LNCaP clone FGC (cell line): Measurements from ENCODE around the gene DNAJB7.
A peak's percentile ranks its signal among the peaks of the same experiment; 100 is the strongest.

ENCODE experiments used
- DNase-seq: peaks from one replicate; pipeline ENCODE4 v3.0.0-alpha.2; 2011; ENCODE audit warnings: low read depth
- H3K4me3 ChIP-seq: 2 replicates; pipeline ENCODE4 v1.5.1; 2011; ENCODE audit warnings: mild to moderate bottlenecking, low read depth, low read length, control low read depth
- CTCF ChIP-seq: IDR thresholded peaks from 2 replicates; pipeline ENCODE4 v1.5.1; 2012; ENCODE audit warnings: mild to moderate bottlenecking; ENCODE audit not compliant: control insufficient read depth, insufficient read depth; ENCODE audit errors: extremely low read depth

The DNAJB7 gene

GRCh38 chr22:40819599-40820140, 42.2 kb downstream of the DNAJB7 start:
- peak overlapping the region; percentile 93 for H3K4me3 ChIP-seq
- no peak for TF ChIP-seq CTCF
- DNase-seq: no peak

- 0 out of 2 replicates have a peak, but pooled peaks have one; percentile 27 for TF ChIP-seq CTCF
- H3K4me3 ChIP-seq: peak within 1 kb of the TSS; percentile 93
- DNase-seq: peak; percentile 59
Measured at GRCh38 chr22:40818747-40819598, 42.9 kb downstream of the DNAJB7 start, which contains the start of gene SLC25A17. Gene SLC25A17 (minus strand): TSS chr22:40819346. CDS start chr22:40819248, 98 bp downstream.

GRCh38 chr22:40818192-40818746, 43.6 kb downstream of the DNAJB7 start:
- TF ChIP-seq CTCF: no peak
- H3K4me3 ChIP-seq: peak overlapping the region; percentile 93
- no peak for DNase-seq

GRCh38 chr22:40817737-40818136, 44.2 kb downstream of the DNAJB7 start:
- DNase-seq: no peak
- H3K4me3 ChIP-seq: peak overlapping the region; percentile 93

GRCh38 chr22:40813912-40814315, 48.0 kb downstream of the DNAJB7 start:
- no peak overlapping the region for H3K4me3 ChIP-seq
- no peak for DNase-seq
- no peak for TF ChIP-seq CTCF

More at GRCh38 chr22:40817737-40818136, 44.2 kb downstream of the DNAJB7 start:
- TF ChIP-seq CTCF: no peak
